ENCODE results near the gene CCDC97.

The CCDC97 gene

DNA sequence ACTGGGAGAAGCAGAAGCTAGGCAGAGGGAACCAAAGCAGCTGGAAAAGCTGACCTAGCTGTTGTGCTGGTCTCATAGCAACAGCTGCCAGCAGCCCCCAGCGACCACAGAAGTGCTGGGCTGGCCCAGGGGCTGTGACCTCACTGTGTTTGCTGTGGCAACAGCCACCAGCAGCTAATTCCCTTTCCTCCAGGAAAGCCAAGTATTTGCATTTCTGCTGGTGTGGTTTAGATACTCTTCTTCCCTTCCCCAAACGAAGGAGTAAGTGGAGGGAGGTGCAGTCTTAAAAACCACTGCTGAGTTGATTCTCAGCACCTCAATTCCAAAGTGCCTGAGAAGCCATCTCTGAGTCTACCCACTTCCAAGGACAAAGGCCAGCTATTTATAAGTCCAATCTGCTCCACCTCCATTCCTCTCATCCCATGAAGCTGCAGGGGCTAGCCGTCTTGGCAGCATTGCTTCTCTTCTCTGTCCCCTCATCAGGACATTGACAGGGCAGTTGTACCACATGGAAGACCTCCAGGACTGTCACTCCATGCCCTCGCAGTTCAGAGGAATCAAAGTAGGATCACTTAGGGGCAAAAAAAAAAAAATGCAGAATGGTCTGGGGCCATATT lies 11.5 kb upstream of the CCDC97 start:
- peak; percentile 44 for DNase-seq

DNA sequence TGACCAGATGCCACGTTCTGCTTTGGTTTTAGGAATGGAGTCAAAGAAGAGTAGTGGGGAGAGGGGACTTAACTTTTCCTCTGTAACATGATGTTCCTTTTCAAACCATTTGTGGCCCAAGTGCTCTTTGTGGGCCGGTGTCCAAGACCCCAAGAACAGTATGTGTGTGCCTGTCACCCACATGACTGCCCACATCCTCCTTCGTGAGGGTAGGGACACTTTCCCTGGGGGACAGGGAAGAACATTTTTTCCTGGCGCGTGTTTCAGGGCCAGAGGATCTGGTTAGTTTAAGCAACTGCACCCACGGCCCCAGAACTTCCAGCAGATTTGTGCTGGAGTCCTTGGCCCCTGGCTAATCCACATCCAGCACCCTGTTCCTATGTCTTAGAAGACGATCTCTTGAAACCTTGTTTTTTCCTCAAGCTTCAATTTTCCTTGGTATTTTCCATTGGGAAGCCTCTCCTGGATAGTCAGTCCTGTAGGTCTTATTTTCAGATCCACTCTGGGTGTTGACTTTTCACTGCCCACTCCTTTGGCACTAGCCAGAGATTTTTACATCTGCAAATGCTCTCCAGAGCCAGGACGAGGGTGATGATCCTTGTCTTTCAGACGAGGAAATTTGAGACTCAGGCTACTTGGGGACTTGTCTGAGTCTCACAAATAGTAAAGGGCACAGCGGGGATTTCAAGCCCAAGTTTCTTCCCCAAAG lies 10.8 kb upstream of the CCDC97 start:
- DNase-seq = no peak

DNA sequence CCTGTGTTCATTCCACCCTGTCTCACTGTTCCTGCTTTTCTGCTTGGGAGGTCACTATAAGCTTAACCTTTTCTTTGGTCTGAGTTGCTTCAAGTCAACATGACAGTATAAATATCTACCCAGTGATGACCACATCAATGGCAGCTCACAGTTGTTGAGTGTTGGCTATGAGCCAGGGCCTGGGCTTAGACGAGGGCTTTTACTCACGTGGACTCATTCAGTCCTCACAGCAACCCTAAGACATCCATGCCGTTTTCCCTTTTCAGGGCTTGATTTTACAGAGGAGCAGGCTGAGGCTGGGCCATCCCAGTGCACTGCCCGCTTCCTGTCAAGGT lies 10.2 kb upstream of the CCDC97 start:
- DNase-seq = peak; percentile 39

DNA sequence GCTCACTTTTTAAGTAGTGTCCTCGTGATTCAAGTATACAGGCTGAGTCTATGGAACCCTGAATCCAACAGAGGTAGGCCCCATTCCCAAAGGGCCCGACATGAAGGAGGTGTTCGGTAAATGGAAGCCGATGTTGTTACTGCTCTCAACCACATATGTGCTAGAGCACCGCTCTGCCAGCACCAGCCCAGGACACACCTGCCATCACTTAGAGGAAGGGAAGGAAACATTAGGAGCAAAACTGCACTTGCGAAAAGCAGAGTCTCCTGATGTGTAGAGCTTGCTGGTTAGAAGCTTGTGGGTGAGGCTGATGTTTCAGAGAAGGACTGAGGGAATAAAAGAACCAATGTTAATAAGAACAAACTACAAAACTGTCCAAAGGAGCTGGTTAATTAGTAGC lies 9.4 kb upstream of the CCDC97 start:
- DNase-seq = no peak

DNA sequence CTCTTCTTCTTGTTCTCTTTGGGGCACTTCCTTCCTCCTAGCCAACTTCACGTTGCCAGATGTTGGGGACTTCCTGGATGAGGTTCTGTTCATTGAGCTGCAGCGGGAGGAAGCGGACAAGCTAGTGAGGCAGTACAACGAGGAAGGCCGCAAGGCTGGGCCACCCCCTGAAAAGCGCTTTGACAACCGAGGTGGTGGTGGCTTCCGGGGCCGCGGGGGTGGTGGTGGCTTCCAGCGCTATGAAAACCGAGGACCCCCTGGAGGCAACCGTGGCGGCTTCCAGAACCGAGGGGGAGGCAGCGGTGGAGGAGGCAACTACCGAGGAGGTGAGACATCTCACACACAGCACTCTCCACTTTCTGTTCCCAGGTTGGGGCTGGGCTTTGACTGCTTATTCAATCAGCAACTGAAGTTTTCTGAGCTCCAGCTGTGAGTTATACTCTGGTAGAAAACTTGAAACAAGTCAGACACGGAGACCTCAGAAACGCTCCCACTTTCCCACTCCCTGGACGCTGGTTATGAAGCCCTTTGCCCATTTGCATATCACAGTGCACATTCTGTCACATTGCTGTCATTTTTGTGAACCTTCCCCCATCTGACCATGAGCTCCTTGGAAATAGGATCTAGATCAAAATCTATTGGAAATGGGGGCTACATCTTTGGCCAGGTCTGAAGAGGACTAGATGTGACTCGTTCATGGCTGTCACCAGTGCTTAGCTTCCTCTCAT lies 7.2 kb upstream of the CCDC97 start:
- peak; percentile 75 for DNase-seq

DNA sequence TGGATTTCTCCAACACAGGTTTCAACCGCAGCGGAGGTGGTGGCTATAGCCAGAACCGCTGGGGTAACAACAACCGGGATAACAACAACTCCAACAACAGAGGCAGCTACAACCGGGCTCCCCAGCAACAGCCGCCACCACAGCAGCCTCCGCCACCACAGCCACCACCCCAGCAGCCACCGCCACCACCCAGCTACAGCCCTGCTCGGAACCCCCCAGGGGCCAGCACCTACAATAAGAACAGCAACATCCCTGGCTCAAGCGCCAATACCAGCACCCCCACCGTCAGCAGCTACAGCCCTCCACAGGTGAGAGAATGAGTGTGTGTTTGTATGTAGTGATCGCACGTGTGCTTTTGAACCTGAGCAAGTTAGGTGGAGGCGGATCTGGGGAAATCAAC lies 6.0 kb upstream of the CCDC97 start:
- no peak for DNase-seq

DNA sequence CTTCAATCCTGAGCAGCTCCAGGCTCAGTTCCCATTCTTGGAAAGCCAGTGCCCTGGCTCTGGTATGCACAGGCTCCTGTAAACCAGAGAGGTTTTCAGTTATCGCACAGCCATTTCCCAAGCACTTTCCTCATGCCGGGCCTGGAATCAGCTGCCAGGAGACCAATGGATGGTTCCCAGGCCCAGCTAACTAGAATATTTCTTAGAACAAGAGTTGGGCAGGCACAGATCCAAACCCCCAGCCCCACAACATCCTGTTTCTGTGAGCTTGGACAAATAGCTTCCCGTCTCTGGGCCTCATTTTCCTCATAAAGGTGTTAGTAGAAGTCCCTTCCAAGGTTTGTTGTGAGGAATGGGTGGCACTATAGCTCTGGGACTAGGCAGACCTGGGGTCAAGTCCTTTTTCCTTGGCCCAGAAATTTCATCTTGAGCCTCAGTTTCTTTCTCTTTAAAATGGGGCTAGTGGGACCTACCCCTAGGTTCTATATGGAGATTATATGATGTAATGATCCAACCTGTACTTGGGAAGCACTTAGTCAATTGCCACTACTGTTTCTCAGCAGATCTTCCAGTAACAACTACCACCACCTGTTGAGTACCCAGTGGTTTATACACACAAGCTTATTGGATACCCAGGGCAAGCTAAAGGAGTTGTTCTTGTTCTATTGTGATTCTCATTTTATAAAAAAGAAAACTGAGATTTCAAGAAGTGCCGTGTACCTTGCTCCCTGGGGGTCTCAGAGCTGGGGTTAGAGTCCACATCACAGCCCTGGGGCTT lies 5.1 kb upstream of the CCDC97 start:
- DNase-seq = no peak

DNA sequence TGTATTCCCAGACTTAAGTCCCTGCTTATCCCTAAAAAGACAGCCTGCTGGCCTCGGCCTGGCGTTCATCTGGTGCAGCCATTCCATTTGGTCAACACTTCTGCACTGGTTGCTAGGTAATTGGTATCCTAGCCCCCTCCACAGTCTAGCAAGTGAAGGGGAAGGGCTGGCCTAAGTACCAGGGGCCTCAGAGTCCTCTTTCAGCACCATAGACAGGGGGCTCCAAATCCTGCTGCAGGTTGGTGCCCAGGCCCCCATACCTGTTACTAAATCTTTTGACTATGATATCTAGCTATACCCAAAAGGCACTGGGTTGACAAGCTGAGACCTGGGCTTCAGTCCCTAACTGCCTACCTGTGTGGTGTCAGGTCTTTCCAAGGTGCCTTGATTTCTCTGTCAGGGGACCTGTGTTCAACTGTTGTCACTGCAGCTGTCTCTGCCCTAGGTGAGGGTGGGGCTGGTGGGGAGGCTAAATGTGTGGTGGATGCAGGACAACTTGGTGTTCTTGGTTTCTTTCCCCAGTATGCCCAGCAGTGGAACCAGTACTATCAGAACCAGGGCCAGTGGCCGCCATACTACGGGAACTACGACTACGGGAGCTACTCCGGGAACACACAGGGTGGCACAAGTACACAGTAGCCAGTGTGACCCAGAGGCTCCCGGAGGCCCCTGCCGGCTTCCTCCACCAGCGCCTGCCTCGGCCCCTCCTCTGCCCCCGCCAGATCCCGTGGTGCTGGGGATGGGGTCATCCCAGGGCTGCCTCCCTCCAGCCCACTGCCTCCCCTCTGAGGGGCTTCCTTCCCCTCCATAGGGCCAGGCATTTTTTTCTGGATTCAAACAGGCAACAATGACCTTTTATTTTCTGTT lies 3.8 kb upstream of the CCDC97 start:
- no peak for DNase-seq

DNA sequence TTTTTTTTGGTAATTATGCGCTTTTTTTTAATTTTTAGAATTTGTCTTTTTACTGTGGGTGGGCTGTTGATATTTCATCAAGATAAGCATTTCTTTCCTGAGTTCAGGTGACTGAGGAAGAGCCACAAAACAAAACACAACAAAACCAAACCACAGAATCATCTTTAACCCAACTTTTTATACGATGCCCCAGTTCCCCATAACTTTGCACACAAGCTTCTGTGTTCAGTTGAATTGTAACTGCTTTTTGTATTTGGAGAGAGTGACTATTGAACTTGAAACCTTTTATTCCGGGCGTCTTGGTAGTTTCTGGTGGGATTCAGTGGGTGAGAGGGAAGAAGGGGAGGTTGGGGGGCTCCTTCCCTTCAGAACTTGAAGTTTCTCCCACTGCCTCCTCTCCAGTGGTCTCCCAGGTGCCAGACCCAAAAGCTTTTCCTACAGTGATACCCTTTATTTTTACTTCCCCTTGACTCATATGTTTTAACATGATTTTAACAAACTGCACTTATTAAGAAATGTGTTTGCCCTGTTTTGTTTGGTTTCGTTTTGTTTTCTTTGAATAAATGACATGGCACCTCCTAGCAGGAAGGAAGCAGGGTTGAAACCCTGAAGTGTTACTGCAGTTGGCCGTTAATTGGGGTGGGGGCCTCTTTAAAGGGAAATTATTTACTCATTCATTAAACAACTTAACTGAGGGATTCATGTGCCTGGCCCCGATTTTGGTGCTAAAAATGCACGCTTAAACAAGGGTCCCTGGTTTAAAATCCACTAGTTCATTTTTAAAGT lies 2.7 kb upstream of the CCDC97 start:
- no peak for DNase-seq

DNA sequence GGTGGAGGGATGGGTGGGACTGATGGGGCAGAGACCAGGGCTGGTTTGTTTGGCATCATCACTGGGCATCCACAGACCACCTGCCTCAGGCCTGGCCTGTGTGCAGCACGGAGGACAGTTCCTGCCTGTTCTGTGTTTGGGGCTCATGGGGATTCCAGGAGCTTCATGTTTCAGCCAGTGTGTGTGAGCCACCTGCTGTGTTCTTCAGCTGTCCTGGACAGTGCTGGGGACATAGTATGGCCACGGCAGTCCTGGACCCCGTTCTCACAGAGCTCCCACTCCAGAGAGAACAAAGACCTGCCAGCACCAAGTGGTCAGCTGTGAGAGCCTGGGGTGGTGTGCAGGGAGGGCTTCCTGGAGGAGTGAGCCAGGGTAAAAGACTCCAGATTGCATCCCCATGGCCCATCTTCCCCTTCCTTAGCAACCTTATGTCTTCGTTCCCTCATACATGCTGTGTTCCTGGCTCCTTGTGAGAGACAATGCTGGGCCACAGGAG lies 2.0 kb upstream of the CCDC97 start:
- DNase-seq = no peak

DNA sequence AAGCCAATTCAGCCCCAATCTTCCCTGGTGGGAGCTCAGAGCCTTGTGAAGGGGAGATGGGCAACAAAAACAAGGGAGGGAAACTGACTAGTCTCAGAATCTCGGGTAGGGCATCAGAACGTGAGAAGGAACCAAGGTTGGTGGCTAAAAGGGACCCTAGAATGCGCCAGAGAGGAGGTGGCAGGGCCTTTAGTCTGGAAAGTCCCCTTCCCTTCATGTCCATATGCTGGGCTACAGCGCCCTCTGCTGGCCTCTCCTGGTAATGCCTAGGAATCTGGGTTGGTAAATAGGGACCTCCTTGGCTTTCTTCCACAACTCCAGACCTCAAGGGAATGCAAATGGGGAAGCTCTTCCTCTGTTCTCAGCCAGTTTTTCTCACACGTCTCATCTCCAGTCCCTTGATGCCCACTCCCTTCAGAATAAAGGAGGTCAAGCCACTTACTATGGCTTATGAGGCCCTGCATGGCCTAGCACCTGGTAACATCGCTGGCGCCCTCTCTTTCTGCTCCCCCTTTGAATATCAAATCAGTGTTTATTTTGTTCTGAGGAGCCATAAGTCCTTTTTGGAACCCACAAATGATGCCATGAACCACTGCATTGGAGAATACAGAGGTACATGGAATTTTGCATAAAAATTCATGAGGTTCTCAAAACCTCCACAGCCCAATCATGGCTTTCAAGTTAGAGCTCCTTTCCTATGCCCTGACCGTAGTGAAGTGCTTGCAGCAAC lies 1.4 kb upstream of the CCDC97 start:
- peak; percentile 96 for DNase-seq

DNA sequence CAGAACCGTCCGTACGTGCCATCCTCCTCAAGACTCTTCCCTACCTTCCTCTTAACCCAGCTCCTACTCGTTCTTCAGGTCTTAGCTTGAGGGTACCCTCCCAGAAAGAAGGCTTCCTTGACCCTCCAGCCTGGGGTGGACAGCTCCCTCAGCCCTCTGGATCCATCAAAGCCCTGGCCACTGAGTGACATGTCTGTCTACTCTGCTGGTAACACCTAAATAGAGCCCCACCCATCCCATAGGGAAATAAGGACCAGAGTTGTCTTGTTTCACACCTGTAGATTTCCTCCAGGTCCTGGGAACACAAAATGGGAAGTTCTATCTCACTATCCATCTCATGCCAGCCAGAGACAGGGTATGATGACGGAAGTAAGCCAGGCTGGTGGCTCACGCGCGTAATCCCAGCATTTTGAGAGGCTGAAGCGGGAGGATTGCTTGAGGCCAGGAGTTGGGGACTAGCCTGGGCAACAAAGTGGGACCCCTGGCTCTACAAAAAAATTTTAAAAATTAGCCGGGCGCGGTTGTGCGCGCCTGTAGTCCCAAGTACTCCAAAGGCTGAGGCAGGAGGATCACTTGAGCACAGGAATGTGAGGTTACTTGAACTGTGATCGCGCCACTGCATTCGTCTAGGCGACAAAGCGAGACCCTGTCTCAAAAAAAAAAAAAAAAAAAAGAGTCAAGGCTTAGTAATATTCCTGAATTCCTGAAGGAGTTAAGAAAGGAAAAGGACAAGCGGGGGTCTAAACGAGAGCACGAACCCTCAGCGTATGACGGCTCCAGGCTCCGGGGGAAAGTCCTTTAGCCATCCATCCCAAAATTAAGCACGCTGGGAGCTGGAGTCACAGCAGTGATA lies 566 bp upstream of the CCDC97 start:
- no peak for DNase-seq

DNA sequence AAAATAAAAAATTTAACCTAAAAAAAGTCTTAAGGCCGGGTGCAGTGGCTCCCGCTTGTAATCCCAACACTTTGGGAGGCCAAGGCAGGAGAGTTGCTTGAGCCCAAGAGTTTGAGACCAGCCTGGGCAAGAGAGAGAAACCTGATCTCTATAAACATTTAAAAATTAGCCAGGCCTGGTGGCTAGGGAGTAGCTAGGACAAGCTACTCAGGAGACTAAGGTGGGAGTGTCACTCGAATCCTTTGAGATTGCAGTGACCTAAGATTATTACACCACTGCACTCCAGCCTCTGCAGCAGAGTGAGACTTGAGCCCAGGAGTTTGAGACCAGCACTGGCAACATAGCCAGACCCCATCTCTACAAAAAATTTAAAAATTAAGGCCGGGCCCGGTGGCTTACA lies 1.1 kb downstream of the CCDC97 start:
- DNase-seq = no peak

DNA sequence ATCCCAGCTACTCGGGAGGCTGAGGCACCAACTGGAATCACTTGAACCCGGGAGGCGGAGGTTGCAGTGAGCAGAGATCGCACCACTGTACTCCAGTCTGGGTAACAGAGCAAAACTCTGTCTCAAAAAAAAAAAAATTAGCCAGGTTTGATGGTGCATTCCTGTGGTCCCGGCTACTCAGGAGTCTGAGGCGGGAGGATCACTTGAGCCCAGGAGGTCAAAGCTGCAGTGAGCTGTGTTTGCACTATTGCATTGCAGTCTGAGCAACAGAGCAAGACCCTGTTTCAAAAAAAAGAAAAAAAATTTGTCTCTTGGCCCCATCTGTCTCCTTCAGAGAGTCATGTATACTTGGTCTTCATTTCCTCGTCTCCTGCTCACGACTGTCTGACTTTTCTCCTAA lies 1.6 kb downstream of the CCDC97 start:
- DNase-seq = no peak

DNA sequence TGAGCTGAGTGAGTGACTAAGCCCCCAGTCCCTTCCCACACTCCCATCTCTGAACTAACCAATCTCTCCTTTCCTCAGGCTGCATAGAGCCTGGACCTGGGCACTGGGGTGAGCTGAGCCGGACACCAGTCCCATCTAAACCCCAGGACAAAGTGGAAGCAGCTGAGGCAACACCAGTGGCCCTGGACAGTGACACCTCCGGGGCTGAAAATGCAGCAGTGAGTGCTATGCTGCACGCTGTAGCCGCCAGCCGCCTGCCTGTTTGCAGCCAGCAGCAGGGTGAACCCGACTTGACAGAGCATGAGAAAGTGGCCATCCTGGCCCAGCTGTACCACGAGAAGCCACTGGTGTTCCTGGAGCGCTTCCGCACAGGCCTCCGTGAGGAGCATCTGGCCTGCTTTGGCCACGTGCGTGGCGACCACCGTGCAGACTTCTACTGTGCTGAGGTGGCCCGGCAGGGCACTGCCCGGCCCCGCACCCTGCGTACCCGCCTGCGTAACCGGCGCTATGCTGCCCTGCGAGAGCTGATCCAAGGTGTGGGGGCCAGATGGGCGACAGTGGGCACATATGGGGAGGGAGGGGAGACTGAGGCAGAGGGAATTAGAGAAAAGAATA lies 6.4 kb downstream of the CCDC97 start:
- no peak for DNase-seq

DNA sequence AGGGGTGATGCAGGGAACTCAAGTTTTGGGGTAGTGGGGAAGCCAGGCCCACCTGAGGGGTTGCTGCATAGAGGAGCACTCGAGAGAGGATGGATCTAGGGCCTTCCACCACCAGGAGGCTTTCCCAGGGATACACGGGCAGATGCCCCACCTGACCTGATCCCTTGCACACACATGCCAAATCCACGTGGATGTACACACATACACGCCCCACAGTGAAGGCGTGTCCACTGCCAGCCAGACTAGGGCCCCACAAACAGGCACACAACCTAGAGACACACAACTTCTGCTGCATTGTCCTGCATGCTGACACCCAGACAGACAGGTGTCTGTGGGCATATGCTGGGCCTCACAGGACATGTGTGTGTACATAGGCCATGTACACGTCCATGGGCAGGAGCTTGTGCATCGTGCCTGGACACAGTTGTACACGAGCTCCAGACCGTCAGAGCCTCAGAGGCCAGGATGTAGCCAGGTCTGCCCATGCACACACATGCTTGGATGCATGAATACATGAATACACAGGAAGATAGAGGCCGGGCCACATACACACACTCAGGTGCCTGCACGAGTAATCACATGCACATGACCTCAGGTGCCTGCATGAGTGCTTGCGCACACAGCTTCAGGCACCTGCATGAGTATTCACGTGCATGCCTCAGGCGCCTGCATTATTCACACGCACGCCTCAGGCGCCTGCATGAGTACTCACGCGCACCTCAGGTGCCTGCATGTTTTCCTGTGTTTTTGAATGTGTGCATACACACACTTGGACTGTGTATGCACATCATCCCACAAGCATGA lies 8.9 kb downstream of the CCDC97 start:
- DNase-seq = no peak

DNA sequence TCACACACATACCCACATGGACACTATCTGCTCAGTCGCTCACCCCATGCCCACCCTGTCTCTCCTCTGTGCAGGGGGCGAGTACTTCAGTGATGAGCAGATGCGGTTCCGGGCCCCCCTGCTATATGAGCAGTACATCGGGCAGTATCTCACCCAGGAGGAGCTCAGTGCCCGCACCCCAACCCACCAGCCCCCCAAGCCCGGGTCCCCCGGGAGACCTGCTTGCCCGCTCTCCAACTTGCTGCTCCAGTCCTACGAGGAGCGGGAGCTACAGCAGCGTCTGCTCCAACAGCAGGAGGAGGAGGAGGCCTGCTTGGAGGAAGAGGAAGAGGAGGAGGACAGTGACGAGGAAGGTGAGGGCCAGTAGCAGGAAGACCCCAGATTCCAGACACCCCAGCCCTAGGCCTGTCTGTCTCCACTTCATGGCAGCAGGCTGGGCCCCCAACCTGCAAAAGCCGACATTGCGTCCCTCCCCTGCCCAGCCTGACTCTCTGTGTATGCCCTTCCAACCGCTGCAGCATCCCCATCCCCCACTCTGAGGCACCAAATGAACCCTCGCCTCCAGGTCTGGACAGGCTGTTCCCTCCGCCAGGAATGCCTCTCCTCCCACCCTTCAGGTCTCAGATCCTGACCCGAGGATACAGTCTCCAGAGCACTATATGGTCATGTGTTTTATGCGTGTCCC lies 9.7 kb downstream of the CCDC97 start:
- DNase-seq = no peak

DNA sequence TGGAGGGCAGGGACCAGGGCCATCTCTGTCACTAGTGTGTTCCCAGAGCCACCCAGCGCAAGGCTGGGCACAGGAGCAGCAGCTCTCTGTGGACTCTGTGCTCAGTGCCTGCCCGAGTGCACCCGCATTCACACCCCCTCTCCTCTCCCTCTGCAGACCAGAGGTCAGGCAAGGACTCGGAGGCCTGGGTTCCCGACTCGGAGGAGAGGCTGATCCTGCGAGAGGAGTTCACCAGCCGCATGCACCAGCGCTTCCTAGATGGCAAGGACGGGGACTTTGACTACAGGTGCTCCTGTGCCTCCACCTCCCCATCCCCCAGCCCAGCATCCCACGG lies 10.2 kb downstream of the CCDC97 start:
- DNase-seq = no peak
